HUDEP-2 (cell line): ENCODE results near the gene DLG2.
A peak's percentile ranks its signal among the peaks of the same experiment; 100 is the strongest.

Source experiments
- DNase-seq, 76 experiments: peaks; one replicate each; lab custom pipeline; 2025; ENCODE audit not compliant: unreplicated experiment in 76 of 76; lab: John Stamatoyannopoulos, UW

Gene DLG2

GRCh38 chr11:84612645-84613044 lies 1014.5 kb downstream of the DLG2 start:
- DNase-seq, result no peak

GRCh38 chr11:84608837-84609196 lies 1018.3 kb downstream of the DLG2 start:
- no peak for DNase-seq

GRCh38 chr11:84607975-84608836 lies 1018.9 kb downstream of the DLG2 start:
- DNase-seq, result no peak

GRCh38 chr11:84594602-84595001 lies 1032.5 kb downstream of the DLG2 start:
- DNase-seq, result no peak

GRCh38 chr11:84590106-84590505 lies 1037.0 kb downstream of the DLG2 start:
- no peak for DNase-seq

GRCh38 chr11:84588131-84588829 lies 1038.9 kb downstream of the DLG2 start:
- DNase-seq, result no peak

- DNase-seq, result no peak
These were observed 1044.0 kb downstream of the DLG2 start for GRCh38 chr11:84583106-84583505.

- DNase-seq, result no peak
These were observed 1046.1 kb downstream of the DLG2 start for GRCh38 chr11:84581083-84581482.

- no peak for DNase-seq
These were observed 1046.7 kb downstream of the DLG2 start for GRCh38 chr11:84580428-84580827.

- no peak for DNase-seq
These were observed 1053.3 kb downstream of the DLG2 start for GRCh38 chr11:84573868-84574267.

- no peak for DNase-seq
These were observed 1060.5 kb downstream of the DLG2 start for GRCh38 chr11:84566671-84567070.

GRCh38 chr11:84564867-84565184 lies 1062.3 kb downstream of the DLG2 start:
- DNase-seq, result no peak

- DNase-seq, result peak in 8 of 76 experiments; percentile 2 to 12 (median 3)
These were observed 1062.8 kb downstream of the DLG2 start for GRCh38 chr11:84564180-84564866.

- no peak for DNase-seq
These were observed 1063.8 kb downstream of the DLG2 start for GRCh38 chr11:84563356-84563755.

GRCh38 chr11:84560206-84560605 lies 1066.9 kb downstream of the DLG2 start:
- no peak for DNase-seq

GRCh38 chr11:84558085-84558905 lies 1068.8 kb downstream of the DLG2 start:
- peak in 5 of 76 experiments; percentile 2 to 11 (median 7) for DNase-seq

GRCh38 chr11:84552791-84553190 lies 1074.4 kb downstream of the DLG2 start:
- no peak for DNase-seq

GRCh38 chr11:84549217-84549616 lies 1077.9 kb downstream of the DLG2 start:
- no peak for DNase-seq

- DNase-seq, result no peak
These were observed 1082.6 kb downstream of the DLG2 start for GRCh38 chr11:84544566-84544965.

GRCh38 chr11:84543367-84544159 lies 1083.6 kb downstream of the DLG2 start:
- no peak for DNase-seq
